Colonic mucosa (tissue), 4 donors: Measurements from ENCODE around the gene CNTNAP3. TPM values are rescaled to one million over a fixed set of nuclear protein-coding genes. Genes with fewer than 3 reads are reported as not detected.
"Not testable (repeated sequence)": the region's sequence is repeated elsewhere in the genome, so short reads cannot be mapped to it uniquely, and the experiment has no call there.

Experiments used
- DNase-seq: peaks from one replicate; pipeline ENCODE4 v3.0.0-alpha.2; 2020
- H3K27ac ChIP-seq: fragments of 200-600 bp; one replicate; pipeline ENCODE4 v1.8.0; 2021
- H3K27me3 ChIP-seq: fragments of 200-600 bp; one replicate; pipeline ENCODE4 v1.8.0; 2021
- H3K36me3 ChIP-seq: fragments of 200-600 bp; one replicate; pipeline ENCODE4 v1.8.0; 2021
- H3K4me1 ChIP-seq: fragments of 200-600 bp; one replicate; pipeline ENCODE4 v1.8.0; 2021; ENCODE audit warnings: mild to moderate bottlenecking
- H3K4me3 ChIP-seq: fragments of 200-600 bp; one replicate; pipeline ENCODE4 v1.8.0; 2021
- H3K9ac ChIP-seq, 2 donors: one replicate each; pipeline ENCODE4 v1.7.0; 2013; ENCODE audit warnings: control low read depth in 2 of 2, low read depth in 2 of 2, low read length in 2 of 2
- H3K9me3 ChIP-seq: fragments of 200-600 bp; one replicate; pipeline ENCODE4 v1.8.0; 2021
- intact Hi-C: fragments of 100-400 bp; cut with DNase I; formaldehyde crosslinking; loops from one replicate; pipeline ENCODE4 v1.14.1; 2022
- total RNA-seq, 2 donors: library from RNA; stranded (reverse); fragmentation: NEBNext Ultra II Directional in 1 of 2; extraction: Animal tissue kit (Norgen Biotek cat#: 25700) in 1 of 2; gene quantifications; one replicate each; pipeline ENCODE4 v1.2.1, GENCODE V29; 2021
- donor health status: healthy.
- donor health status: DM: no; HTN: no; CAD: no.
- donor health status: DM: no; HTN: no; CAD: no.

CNTNAP3 gene
- total RNA-seq: 1 to 10 TPM in 1 of 2 donors, under 1 TPM in 1; 0.62 to 1.6 TPM

DNA sequence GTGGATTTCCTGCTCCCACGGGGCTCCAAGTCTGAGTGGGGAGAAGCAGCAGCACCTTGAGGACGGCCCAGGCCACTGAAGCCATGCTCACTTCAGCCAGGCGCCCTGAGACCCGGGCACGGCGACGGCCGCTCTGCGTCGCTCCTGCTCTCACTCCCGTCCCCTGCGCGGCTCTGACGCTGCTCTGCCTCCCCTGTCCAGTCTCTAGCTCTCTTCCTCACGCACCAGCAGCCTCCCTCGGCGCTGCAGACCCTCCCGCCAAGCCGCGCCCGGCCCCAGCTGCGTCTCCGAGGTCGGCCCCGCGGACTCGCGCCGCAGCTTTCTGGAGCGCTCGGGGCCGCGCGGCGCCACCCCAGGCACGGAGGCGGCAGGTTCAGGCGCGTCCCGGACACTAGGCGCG, at the start of gene CNTNAP3:
Gene CNTNAP3 (minus strand): TSS at position 188 of the 400 bp plus-strand sequence. CDS start 103 bp downstream, at position 85.
- DNase-seq, intact Hi-C loops, H3K27ac ChIP-seq, H3K9ac ChIP-seq, H3K9me3 ChIP-seq, H3K4me1 ChIP-seq, H3K27me3 ChIP-seq, H3K4me3 ChIP-seq, H3K36me3 ChIP-seq: not testable (repeated sequence)

DNA sequence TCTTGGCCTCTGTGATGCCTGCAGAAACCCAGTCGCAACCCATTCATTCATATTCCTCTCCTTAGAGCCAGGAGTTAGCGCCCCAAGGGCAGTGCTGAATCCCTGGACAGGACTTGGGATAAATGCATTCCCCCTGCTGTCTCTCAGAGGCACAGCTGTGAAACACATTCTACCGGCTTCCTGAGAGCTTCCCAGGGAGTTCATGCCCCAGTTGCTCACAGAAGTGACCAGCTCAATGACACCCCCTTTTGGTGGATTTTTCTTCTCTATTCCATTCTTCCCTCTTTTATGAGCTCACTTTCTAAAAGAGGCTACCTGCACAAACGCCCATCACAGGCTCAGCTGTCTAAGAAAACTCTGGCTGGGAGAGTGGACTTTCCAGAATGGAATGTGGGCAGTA, 8.0 kb downstream of the CNTNAP3 start:
- H3K27me3 ChIP-seq, H3K4me3 ChIP-seq, H3K36me3 ChIP-seq, H3K4me1 ChIP-seq, H3K9me3 ChIP-seq, intact Hi-C loops, H3K9ac ChIP-seq, H3K27ac ChIP-seq: not testable (repeated sequence)
- DNase-seq: peak; percentile 2

DNA sequence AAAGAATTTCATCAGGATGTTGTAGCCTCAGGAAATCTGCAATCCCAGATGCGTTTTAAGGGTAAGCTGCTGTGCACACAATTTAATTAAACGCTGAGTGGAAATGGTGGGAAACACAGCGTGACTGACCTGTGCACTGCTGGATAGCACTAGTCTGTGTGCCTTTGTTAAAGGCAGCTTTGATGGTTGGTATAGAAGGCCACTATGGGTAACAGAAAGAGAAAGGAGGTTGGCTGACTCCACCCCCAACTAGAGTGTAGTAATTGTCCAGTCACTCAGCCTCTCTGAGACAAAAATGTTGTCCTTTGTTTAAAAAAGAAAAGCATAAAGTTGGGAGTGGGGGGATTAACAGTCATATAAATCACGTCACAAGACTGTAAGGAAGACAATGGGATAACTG, 45.5 kb downstream of the CNTNAP3 start:
- H3K9me3 ChIP-seq: not testable (repeated sequence)

DNA sequence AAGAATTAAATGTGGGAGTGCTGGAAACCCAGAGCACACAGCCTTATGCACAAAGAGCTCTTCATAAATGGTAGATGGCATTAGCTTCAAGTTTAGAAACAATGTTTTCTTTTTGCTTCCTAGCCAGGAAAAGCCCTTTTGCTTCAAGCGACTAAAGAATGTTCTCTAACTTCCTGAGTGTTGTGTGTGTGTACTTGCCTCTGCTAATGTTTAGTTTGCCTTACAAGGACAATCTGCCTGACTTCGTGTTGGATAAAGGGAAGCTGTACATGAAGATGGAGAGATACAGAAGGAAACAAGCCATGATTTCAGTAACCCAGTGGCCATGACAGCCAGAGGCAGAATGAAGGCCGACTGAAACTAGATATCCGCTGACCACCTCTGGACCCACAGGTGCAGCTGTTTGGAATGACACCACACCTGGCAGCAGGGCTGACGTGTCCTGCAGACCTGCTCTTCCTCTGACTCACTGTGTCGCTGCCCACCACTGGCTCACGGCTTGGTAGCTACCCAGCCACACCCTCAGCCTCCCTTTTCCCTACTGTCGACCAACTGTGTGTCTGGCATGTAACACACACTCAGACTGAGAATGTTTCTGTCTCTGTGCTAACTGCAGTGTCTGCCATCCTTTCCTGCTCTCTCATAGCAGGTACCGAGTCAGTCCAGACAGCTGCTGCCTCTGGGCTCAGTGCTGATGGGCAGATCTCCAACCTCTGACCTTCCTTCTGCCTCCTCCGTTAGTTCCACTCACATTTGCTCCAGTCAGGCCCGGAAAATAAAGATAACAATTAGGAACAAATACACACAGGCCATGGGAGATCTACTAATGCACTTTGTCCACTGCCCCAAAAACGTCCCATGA, 55.6 kb downstream of the CNTNAP3 start:
- H3K4me1 ChIP-seq, H3K9me3 ChIP-seq, H3K9ac ChIP-seq, H3K27me3 ChIP-seq, H3K27ac ChIP-seq, H3K4me3 ChIP-seq, intact Hi-C loops, DNase-seq, H3K36me3 ChIP-seq: not testable (repeated sequence)

More for the DNA sequence above, 45.5 kb downstream of the CNTNAP3 start:
- H3K27ac ChIP-seq, H3K9ac ChIP-seq, H3K27me3 ChIP-seq, H3K4me3 ChIP-seq, H3K36me3 ChIP-seq, intact Hi-C loops, H3K4me1 ChIP-seq, DNase-seq: not testable (repeated sequence)

DNA sequence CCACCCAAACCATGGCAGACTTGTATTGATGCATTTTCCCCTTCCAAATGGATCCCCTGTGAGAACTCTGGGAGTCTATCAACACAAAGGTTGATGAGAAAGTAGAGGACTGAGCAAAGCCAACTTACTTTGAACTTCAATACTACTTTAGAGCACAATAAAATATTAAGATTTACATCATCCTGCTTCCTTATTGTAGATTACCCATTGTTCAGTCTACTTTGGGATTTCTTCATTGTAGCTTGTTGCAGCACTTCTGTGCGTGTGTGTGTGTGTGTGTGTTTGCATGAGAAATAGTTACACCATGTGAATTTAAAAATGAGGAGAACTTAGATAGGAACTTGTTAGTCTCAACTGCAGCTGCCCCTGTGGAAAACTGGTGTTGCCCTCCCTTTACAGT, 72.0 kb downstream of the CNTNAP3 start:
- H3K27me3 ChIP-seq, H3K36me3 ChIP-seq, H3K4me1 ChIP-seq, DNase-seq, intact Hi-C loops, H3K27ac ChIP-seq, H3K4me3 ChIP-seq, H3K9ac ChIP-seq, H3K9me3 ChIP-seq: not testable (repeated sequence)

DNA sequence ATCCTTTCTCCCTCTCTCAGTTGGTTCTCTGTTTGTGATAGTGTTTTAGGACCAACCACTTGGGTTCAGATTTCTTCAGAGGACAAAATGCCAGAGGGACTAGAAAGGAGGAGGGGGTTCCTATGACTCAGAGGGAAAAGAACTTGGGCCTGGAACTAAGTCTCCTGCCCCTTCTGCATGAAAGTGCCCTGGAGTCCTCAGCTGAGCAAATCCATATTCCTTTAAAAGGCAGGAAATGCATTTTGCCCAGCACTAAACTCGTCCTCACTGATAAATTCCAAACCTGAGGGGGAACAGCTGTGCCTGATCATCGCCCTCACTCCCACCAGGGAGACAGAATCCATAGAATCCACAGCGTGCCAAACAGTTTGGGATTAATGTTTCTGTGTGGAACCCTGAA, 78.2 kb downstream of the CNTNAP3 start:
- H3K4me3 ChIP-seq, H3K9ac ChIP-seq, H3K9me3 ChIP-seq, DNase-seq, H3K27ac ChIP-seq, intact Hi-C loops, H3K36me3 ChIP-seq, H3K4me1 ChIP-seq, H3K27me3 ChIP-seq: not testable (repeated sequence)

DNA sequence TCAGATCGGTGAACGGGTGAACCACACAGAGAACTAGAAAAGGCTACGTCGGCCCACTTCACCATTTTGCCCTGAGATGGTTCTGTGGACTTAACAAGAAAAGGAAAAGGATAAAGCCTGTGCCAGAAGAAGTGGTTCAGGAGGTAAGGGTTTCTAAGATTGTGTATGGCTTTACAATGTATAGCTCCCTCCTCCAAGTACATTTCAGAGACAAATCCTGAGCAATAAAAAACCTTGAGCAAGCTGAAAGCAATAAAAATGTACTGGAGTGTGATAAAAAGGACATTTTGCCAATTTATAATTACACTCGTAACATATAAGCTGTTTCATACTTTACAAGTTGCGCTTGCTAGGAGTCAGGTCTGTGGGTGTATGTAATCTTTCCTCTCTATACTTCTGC, 81.3 kb downstream of the CNTNAP3 start:
- H3K4me3 ChIP-seq, H3K27ac ChIP-seq, H3K4me1 ChIP-seq, H3K9me3 ChIP-seq, intact Hi-C loops, H3K9ac ChIP-seq, DNase-seq, H3K27me3 ChIP-seq, H3K36me3 ChIP-seq: not testable (repeated sequence)

DNA sequence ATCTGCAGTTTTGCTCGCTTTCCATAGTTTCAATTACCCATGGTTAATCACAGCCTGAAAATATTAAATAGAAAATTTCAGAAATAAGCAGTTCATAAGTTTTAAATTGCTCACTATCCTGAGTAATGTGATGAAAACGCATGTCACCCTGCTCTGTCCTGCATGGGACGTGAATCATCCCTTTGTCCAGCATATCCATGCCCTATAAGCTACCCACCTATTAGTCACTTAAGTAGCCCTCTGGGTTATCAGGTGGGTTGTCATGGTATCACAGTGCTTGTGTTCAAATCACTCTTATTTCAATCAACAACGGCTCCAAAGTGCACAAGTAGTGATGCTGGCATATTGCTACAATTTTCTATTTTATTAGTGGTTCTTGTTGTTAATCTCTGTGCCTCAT, 82.1 kb downstream of the CNTNAP3 start:
- H3K9ac ChIP-seq, intact Hi-C loops, H3K4me3 ChIP-seq, H3K4me1 ChIP-seq, H3K27me3 ChIP-seq, H3K9me3 ChIP-seq, H3K36me3 ChIP-seq, DNase-seq, H3K27ac ChIP-seq: not testable (repeated sequence)

DNA sequence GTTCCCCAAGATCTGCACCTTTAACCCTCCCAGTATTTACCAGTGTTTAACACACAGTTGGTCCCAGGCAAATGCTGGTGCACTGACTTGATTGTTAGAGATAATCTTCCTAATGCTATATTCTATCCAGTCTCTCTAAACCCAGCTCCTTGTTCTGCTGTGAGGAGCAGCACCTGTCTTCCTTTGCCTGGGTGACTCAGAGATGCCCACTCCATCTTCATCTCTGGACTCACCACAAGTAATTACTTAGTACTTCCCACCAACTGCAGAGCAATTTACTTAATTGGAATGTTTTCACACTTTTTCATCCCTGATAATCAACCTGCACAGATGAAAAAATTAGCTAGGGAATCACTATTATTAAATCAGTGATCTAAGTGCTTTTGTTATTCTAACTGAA, 87.6 kb downstream of the CNTNAP3 start:
- H3K27ac ChIP-seq, H3K27me3 ChIP-seq, H3K4me1 ChIP-seq, H3K9ac ChIP-seq, H3K4me3 ChIP-seq, DNase-seq, H3K9me3 ChIP-seq, H3K36me3 ChIP-seq, intact Hi-C loops: not testable (repeated sequence)

DNA sequence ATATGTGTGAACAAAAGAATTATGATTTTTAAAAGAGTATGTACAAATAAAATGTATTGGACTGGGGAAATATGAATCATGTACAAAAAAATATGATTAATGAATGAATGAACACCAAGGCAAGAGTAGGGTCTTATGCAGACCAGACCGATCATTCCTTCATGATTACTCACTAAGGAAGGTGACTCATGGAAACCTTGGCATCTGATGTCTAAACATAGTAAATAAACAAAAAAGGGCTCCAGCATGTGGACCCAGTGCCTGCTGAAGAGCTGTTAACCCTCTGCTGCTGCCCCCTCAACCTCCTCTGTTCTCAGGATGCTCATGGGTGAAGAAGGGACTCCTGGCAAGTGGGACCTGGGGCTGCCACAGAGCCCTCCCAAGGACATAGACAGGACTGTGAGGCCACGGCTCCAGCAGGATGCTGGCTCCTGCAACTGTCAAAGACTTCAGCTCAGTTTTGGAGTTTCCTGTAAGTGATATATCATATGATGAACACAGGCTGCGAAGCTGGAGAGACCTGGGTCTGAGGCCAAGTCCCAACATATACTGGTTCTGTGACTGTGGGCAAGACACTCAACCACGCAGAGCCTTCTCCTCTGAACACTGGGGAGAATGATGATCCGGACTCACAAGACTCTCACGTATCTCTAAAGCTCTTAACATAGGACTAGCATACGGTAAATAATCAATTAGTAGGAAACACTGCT, 89.8 kb downstream of the CNTNAP3 start:
- H3K9me3 ChIP-seq: not testable (repeated sequence)

DNA sequence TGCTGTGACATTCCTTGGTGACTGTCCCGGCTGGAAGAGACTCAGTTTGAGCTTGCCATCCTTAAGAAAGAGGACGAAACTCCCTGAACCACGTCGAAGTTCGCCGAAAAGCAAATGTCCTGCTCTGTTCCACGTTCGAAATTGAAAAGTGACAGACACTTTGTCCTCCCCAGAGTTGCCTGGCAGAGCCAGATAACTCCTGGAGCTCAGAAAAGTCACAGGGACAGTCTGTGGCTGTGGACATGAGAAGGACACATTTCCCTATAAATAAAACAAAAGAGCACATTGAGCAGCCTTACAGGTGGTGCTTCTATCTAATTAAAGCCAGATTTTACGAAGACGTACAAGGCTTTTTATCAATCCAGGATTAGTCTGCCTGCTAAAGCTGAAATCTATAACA, 116.6 kb downstream of the CNTNAP3 start:
- DNase-seq, H3K4me3 ChIP-seq, intact Hi-C loops, H3K36me3 ChIP-seq, H3K4me1 ChIP-seq, H3K9me3 ChIP-seq, H3K9ac ChIP-seq, H3K27ac ChIP-seq, H3K27me3 ChIP-seq: not testable (repeated sequence)

More for the DNA sequence above, 89.8 kb downstream of the CNTNAP3 start:
- H3K9ac ChIP-seq, H3K27ac ChIP-seq, H3K36me3 ChIP-seq, DNase-seq, H3K27me3 ChIP-seq, intact Hi-C loops, H3K4me3 ChIP-seq, H3K4me1 ChIP-seq: not testable (repeated sequence)

DNA sequence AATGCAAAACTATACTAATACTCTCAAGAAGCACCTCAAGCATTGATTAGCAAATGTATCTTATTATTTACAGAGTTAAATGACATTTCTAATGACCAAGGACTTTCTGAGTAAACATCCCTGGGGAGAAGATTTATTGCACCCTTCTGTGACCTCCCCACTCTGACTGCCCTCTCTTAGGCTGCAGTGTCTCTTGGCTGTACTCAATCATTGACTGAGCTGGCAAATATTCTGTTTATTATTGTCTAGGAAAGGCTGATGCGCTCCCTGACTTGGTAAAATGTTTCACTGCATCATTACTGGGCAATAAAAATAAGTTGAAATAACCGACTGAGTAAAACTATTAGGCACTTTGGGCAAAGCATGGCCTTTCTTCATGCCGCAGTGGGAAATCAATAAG, 130.3 kb downstream of the CNTNAP3 start:
- DNase-seq, H3K4me1 ChIP-seq, intact Hi-C loops: not testable (repeated sequence)

DNA sequence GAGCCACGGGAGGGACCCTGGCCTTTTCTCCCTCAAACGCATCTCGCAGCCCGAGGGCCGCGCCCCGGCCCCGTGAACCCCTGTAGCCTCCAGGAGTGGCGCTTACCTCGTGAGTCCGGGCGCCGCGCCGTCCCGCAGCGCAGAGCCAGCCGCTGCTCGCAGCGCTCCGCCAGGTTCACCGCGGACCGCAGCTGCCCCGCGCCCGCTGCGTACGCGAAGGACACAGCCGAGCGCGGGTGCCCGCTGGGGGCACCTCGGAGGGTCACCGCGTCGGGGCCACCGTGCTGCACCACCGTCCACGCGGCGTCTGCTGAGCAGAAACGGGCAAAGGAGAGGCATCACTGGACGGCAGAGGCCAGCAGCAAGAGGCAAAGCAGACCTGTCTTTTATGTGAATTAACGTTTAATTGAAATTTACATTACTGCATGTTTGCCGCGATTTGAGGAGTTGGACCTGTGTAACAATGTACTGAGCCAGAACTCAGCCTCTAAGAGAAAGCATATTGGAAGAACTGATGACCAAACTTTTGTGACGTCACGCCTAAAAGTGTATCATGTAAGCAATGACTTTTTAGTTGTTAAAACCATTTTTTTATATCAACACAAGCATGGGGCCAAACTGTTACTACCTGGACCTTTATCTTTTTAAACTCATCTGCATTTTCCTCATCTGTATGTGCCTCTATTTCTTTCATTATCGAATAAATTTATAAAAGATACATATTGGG, 155.0 kb downstream of the CNTNAP3 start:
- H3K4me3 ChIP-seq, H3K36me3 ChIP-seq, H3K9me3 ChIP-seq, H3K27me3 ChIP-seq, H3K27ac ChIP-seq, H3K9ac ChIP-seq, DNase-seq, H3K4me1 ChIP-seq, intact Hi-C loops: not testable (repeated sequence)

More for the DNA sequence above, 130.3 kb downstream of the CNTNAP3 start:
- not testable (repeated sequence) for H3K36me3 ChIP-seq, H3K9ac ChIP-seq, H3K9me3 ChIP-seq, H3K27me3 ChIP-seq, H3K4me3 ChIP-seq, H3K27ac ChIP-seq
